HepG2 (cell line): ENCODE measurements around the gene ATP6V0D1. TPM values are rescaled to one million over a fixed set of nuclear protein-coding genes. Genes with fewer than 3 reads are reported as not detected.
A peak's percentile ranks its signal among the peaks of the same experiment; 100 is the strongest.

Source experiments
- ARNTL ChIP-seq: sonication (generic); formaldehyde crosslinking; IDR thresholded peaks from 2 replicates; pipeline ENCODE4 v1.4.0; 2020; ENCODE audit warnings: mild to moderate bottlenecking, missing genetic modification reagents
- CREB3 ChIP-seq: sonication (generic); formaldehyde crosslinking; IDR thresholded peaks from 2 replicates; pipeline ENCODE4 v1.5.0; 2020; ENCODE audit warnings: missing genetic modification reagents
- ERF ChIP-seq: IDR thresholded peaks from 2 replicates; pipeline ENCODE4 v1.6.1; 2018; ENCODE audit warnings: missing biosample characterization, missing genetic modification reagents
- FOXC1 ChIP-seq: sonication (generic); formaldehyde crosslinking; IDR thresholded peaks from 2 replicates; pipeline ENCODE4 v1.8.0; 2022; ENCODE audit warnings: mild to moderate bottlenecking, missing genetic modification reagents, borderline replicate concordance
- FUBP1 ChIP-seq: sonication (generic); formaldehyde crosslinking; IDR thresholded peaks from 2 replicates; pipeline ENCODE4 v1.5.1; 2020; ENCODE audit warnings: missing genetic modification reagents, mild to moderate bottlenecking, borderline replicate concordance
- ISX ChIP-seq: sonication (generic); formaldehyde crosslinking; conservative IDR thresholded peaks from 2 replicates; pipeline ENCODE4 v1.5.0; 2020; ENCODE audit warnings: missing genetic modification reagents
- MTF1 ChIP-seq: sonication (generic); formaldehyde crosslinking; IDR thresholded peaks from 2 replicates; pipeline ENCODE4 v1.5.0; 2020; ENCODE audit warnings: missing genetic modification reagents
- NR2F6 ChIP-seq, 2 experiments: IDR thresholded peaks; 2 replicates each; pipeline ENCODE4 v1.6.1; 2016; ENCODE audit warnings: antibody characterized with exemption in 1 of 2, mild to moderate bottlenecking in 1 of 2
- SNAI1 ChIP-seq: sonication (generic); formaldehyde crosslinking; IDR thresholded peaks from 2 replicates; pipeline ENCODE4 v1.5.0; 2020; ENCODE audit warnings: mild to moderate bottlenecking, missing genetic modification reagents, borderline replicate concordance
- SNAPC5 ChIP-seq: sonication (generic); formaldehyde crosslinking; IDR thresholded peaks from 2 replicates; pipeline ENCODE4 v1.8.1; 2023; ENCODE audit warnings: mild to moderate bottlenecking, missing genetic modification reagents, borderline replicate concordance
- SP5 ChIP-seq: IDR thresholded peaks from 2 replicates; pipeline ENCODE4 v1.6.1; 2016; ENCODE audit warnings: low read depth, borderline replicate concordance
- TAF15 ChIP-seq: fragments of 200-400 bp; formaldehyde crosslinking; IDR thresholded peaks from one replicate; pipeline ENCODE4 v1.6.1; 2018; ENCODE audit warnings: mild to moderate bottlenecking, low read depth, low read length; ENCODE audit not compliant: poor library complexity, severe bottlenecking
- ZNF234 ChIP-seq: sonication (generic); formaldehyde crosslinking; conservative IDR thresholded peaks from 2 replicates; pipeline ENCODE4 v1.5.1; 2020; ENCODE audit warnings: mild to moderate bottlenecking, missing genetic modification reagents
- ZNF30 ChIP-seq: sonication (generic); formaldehyde crosslinking; IDR thresholded peaks from 2 replicates; pipeline ENCODE4 v1.5.0; 2020; ENCODE audit warnings: mild to moderate bottlenecking, missing genetic modification reagents
- ZNF331 ChIP-seq: sonication (generic); formaldehyde crosslinking; IDR thresholded peaks from 2 replicates; pipeline ENCODE4 v1.4.0; 2020; ENCODE audit warnings: missing genetic modification reagents
- ZNF362 ChIP-seq: sonication (generic); formaldehyde crosslinking; IDR thresholded peaks from 2 replicates; pipeline ENCODE4 v1.4.0; 2020; ENCODE audit warnings: missing genetic modification reagents, mild to moderate bottlenecking, borderline replicate concordance
- ZNF510 ChIP-seq: sonication (generic); formaldehyde crosslinking; IDR thresholded peaks from 2 replicates; pipeline ENCODE4 v1.4.0; 2020; ENCODE audit warnings: low read depth, mild to moderate bottlenecking, missing genetic modification reagents
- ZNF749 ChIP-seq: sonication (generic); formaldehyde crosslinking; IDR thresholded peaks from 2 replicates; pipeline ENCODE4 v1.8.0; 2022; ENCODE audit warnings: mild to moderate bottlenecking, missing genetic modification reagents, moderate library complexity, borderline replicate concordance
- polyA plus RNA-seq, 8 experiments: library from polyadenylated mRNA; depleted of rRNA in 3 of 8; stranded (reverse) in 7 of 8; unstranded in 1 of 8; fragments of >200 nt; fragmentation: Illumina TruSeq in 4 of 8; extraction: Trizol in 4 of 8; gene quantifications; 2 replicates each; pipeline versions ENCODE4 v1.2.1 to v1.2.3, GENCODE V29; 2011 to 2016; ENCODE audit warnings: low read depth in 4 of 8, missing spikeins in 1 of 8, mixed read lengths in 1 of 8; ENCODE audit not compliant: insufficient read depth in 1 of 8
- total RNA-seq, 5 experiments: library from RNA; depleted of rRNA; stranded (reverse); fragments of >200 nt; fragmentation: Illumina TruSeq; extraction: Trizol; gene quantifications; 2 replicates each; pipeline ENCODE4 v1.2.3, GENCODE V29; 2016; ENCODE audit warnings: low read depth in 1 of 5
- TF ChIP-seq, protein P1 (sequence below): sonication (generic); formaldehyde crosslinking; IDR thresholded peaks from 2 replicates; pipeline ENCODE4 v1.4.0; 2020; ENCODE audit warnings: low read depth, mild to moderate bottlenecking, missing genetic modification reagents
- TF ChIP-seq, protein P2 (sequence below): sonication (generic); formaldehyde crosslinking; IDR thresholded peaks from 2 replicates; pipeline ENCODE4 v1.5.1; 2020; ENCODE audit warnings: mild to moderate bottlenecking, moderate library complexity, missing genetic modification reagents

Gene ATP6V0D1
- total and polyA plus RNA-seq, 2 of the 13 experiments (the other 11 are each of a cell fraction or from before 2014, with no cell fraction given): 51.1 to 61.3 TPM

- TF ChIP-seq ZNF30 (CRISPR knock-in tag): 0 out of 2 replicates have a peak, but pooled peaks have one; percentile 35
- TF ChIP-seq ZNF362 (CRISPR knock-in tag): no peak
- TF ChIP-seq SNAI1: no peak; the same call in 1 of the 2 replicates
- no peak for TF ChIP-seq ERF (CRISPR knock-in tag)
- TF ChIP-seq, protein P1, sequence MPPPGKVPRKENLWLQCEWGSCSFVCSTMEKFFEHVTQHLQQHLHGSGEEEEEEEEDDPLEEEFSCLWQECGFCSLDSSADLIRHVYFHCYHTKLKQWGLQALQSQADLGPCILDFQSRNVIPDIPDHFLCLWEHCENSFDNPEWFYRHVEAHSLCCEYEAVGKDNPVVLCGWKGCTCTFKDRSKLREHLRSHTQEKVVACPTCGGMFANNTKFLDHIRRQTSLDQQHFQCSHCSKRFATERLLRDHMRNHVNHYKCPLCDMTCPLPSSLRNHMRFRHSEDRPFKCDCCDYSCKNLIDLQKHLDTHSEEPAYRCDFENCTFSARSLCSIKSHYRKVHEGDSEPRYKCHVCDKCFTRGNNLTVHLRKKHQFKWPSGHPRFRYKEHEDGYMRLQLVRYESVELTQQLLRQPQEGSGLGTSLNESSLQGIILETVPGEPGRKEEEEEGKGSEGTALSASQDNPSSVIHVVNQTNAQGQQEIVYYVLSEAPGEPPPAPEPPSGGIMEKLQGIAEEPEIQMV (CRISPR knock-in tag): no peak
- TF ChIP-seq FOXC1 (CRISPR knock-in tag): no peak
- no peak for TF ChIP-seq TAF15
- TF ChIP-seq CREB3 (CRISPR knock-in tag): no peak
- no peak for TF ChIP-seq ZNF749 (CRISPR knock-in tag)
- TF ChIP-seq SNAPC5 (CRISPR knock-in tag): no peak
- no peak for TF ChIP-seq ZNF234
- no peak for TF ChIP-seq FUBP1 (CRISPR knock-in tag)
- no peak for TF ChIP-seq SP5 (CRISPR knock-in tag)
- TF ChIP-seq ARNTL: 0 out of 2 replicates have a peak, but pooled peaks have one; percentile 14
- TF ChIP-seq ISX (CRISPR knock-in tag): no peak
- no peak for TF ChIP-seq MTF1
- no peak for TF ChIP-seq ZNF510 (CRISPR knock-in tag)
- no peak; the same call in 1 of the 2 replicates for TF ChIP-seq NR2F6 (IDR thresholded peaks at IDR 0.05)
- TF ChIP-seq NR2F6 (CRISPR knock-in tag; IDR thresholded peaks at IDR 0.05): no peak
- TF ChIP-seq, protein P2, sequence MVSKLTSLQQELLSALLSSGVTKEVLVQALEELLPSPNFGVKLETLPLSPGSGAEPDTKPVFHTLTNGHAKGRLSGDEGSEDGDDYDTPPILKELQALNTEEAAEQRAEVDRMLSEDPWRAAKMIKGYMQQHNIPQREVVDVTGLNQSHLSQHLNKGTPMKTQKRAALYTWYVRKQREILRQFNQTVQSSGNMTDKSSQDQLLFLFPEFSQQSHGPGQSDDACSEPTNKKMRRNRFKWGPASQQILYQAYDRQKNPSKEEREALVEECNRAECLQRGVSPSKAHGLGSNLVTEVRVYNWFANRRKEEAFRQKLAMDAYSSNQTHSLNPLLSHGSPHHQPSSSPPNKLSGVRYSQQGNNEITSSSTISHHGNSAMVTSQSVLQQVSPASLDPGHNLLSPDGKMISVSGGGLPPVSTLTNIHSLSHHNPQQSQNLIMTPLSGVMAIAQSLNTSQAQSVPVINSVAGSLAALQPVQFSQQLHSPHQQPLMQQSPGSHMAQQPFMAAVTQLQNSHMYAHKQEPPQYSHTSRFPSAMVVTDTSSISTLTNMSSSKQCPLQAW (CRISPR knock-in tag): 0 out of 2 replicates have a peak, but pooled peaks have one; percentile 28
- TF ChIP-seq ZNF331 (CRISPR knock-in tag): 0 out of 2 replicates have a peak, but pooled peaks have one; percentile 19
Measured at GRCh38 chr16:67481561-67482232, 740 bp upstream of the ATP6V0D1 start (continued).
